Peyer's patch (tissue), 4 donors: ENCODE data around the gene VTI1A. TPM values are rescaled to one million over a fixed set of nuclear protein-coding genes. Genes with fewer than 3 reads are reported as not detected.

Experiments
- DNase-seq, 3 donors: peaks; one replicate each; pipeline ENCODE4 v3.0.0-alpha.2; 2017 to 2019
- H3K27ac ChIP-seq, 4 donors: fragments of 200-600 bp; sonication (generic); one replicate each; pipeline ENCODE4 v1.5.1; 2016 to 2019
- H3K27me3 ChIP-seq, 2 donors: fragments of 200-600 bp; sonication (generic); one replicate each; pipeline ENCODE4 v1.5.1; 2019
- H3K36me3 ChIP-seq, 3 donors: fragments of 200-600 bp; sonication (generic); one replicate each; pipeline ENCODE4 v1.5.1; 2016 to 2019
- H3K4me1 ChIP-seq, 4 donors: fragments of 200-600 bp; sonication (generic); one replicate each; pipeline ENCODE4 v1.5.1; 2016 to 2019
- H3K4me3 ChIP-seq, 4 donors: fragments of 200-600 bp; sonication (generic); 1 replicate in 3 of 4; 2 replicates in 1 of 4; pipeline ENCODE4 v1.5.1; 2016 to 2019; ENCODE audit warnings: mild to moderate bottlenecking in 1 of 4
- H3K9me3 ChIP-seq, 4 donors: fragments of 200-600 bp; sonication (generic); one replicate each; pipeline ENCODE4 v1.5.1; 2016 to 2019; ENCODE audit warnings: mild to moderate bottlenecking in 1 of 4
- CTCF ChIP-seq, 6 experiments: fragments of 450-650 bp in 4 of 6; fragments of 200-600 bp in 2 of 6; sonication (generic) in 1 of 6; IDR thresholded peaks; one replicate each; pipeline ENCODE4 v1.5.1; 2017 to 2019; ENCODE audit warnings: antibody characterized with exemption in 6 of 6, mild to moderate bottlenecking in 3 of 6, moderate library complexity in 1 of 6
- POLR2A ChIP-seq, 2 donors: fragments of 450-650 bp; IDR thresholded peaks; one replicate each; pipeline ENCODE4 v1.5.1; 2017; ENCODE audit warnings: antibody characterized with exemption in 2 of 2, mild to moderate bottlenecking in 2 of 2, moderate library complexity in 2 of 2
- total RNA-seq, 4 donors: library from RNA; depleted of rRNA; stranded (reverse); fragments of >200 nt; gene quantifications; one replicate each; pipeline ENCODE4 v1.1.0, GENCODE V29; 2016

Gene VTI1A
- total RNA-seq, 4 donors from 2014 or later = 97.2 to 710 (median 170) TPM

- H3K36me3 ChIP-seq = no peaks in the 10 kb centered on the region
- no peaks in the 10 kb centered on the region for H3K9me3 ChIP-seq
- no peaks in the 10 kb centered on the region for H3K4me1 ChIP-seq
- no peak overlapping the region for H3K27ac ChIP-seq
- no peak for DNase-seq
- TF ChIP-seq POLR2A (IDR thresholded peaks at IDR 0.05) = no peak
- no peak for TF ChIP-seq CTCF (IDR thresholded peaks at IDR 0.05)
- no peaks in the 10 kb centered on the region for H3K27me3 ChIP-seq
- no peak overlapping the region for H3K4me3 ChIP-seq
Measured at GRCh38 chr10:112634096-112634830, 187.2 kb downstream of the VTI1A start.

- no peaks in the 10 kb centered on the region for H3K27me3 ChIP-seq
- H3K9me3 ChIP-seq = no peaks in the 10 kb centered on the region
- TF ChIP-seq POLR2A (IDR thresholded peaks at IDR 0.05) (no peak), CTCF (IDR thresholded peaks at IDR 0.05) (no peak)
- no peak overlapping the region for H3K27ac ChIP-seq
- no peak overlapping the region for H3K4me3 ChIP-seq
- no peaks in the 10 kb centered on the region for H3K4me1 ChIP-seq
- no peaks in the 10 kb centered on the region for H3K36me3 ChIP-seq
- no peak for DNase-seq
Measured at GRCh38 chr10:112637901-112638300, 190.9 kb downstream of the VTI1A start.

GRCh38 chr10:112639298-112639697, 192.3 kb downstream of the VTI1A start:
- TF ChIP-seq POLR2A (IDR thresholded peaks at IDR 0.05) (no peak), CTCF (IDR thresholded peaks at IDR 0.05) (no peak)
- no peaks in the 10 kb centered on the region for H3K36me3 ChIP-seq
- DNase-seq = no peak
- H3K27me3 ChIP-seq = no peaks in the 10 kb centered on the region
- no peak overlapping the region for H3K27ac ChIP-seq
- H3K4me3 ChIP-seq = no peak overlapping the region
- no peaks in the 10 kb centered on the region for H3K9me3 ChIP-seq
- no peaks in the 10 kb centered on the region for H3K4me1 ChIP-seq

- no peaks in the 10 kb centered on the region for H3K4me1 ChIP-seq
- no peaks in the 10 kb centered on the region for H3K36me3 ChIP-seq
- no peaks in the 10 kb centered on the region for H3K27me3 ChIP-seq
- no peak overlapping the region for H3K27ac ChIP-seq
- TF ChIP-seq POLR2A (IDR thresholded peaks at IDR 0.05) = no peak
- no peak for TF ChIP-seq CTCF (IDR thresholded peaks at IDR 0.05)
- H3K9me3 ChIP-seq = no peaks in the 10 kb centered on the region
- no peak for DNase-seq
- no peak overlapping the region for H3K4me3 ChIP-seq
Measured at GRCh38 chr10:112640638-112641037, 193.6 kb downstream of the VTI1A start.

- H3K36me3 ChIP-seq = no peaks in the 10 kb centered on the region
- no peaks in the 10 kb centered on the region for H3K9me3 ChIP-seq
- no peaks in the 10 kb centered on the region for H3K4me1 ChIP-seq
- H3K4me3 ChIP-seq = no peak overlapping the region
- no peak for DNase-seq
- no peak overlapping the region for H3K27ac ChIP-seq
- TF ChIP-seq CTCF (IDR thresholded peaks at IDR 0.05) (no peak), POLR2A (IDR thresholded peaks at IDR 0.05) (no peak)
- no peaks in the 10 kb centered on the region for H3K27me3 ChIP-seq
Measured at GRCh38 chr10:112643600-112644264, 196.7 kb downstream of the VTI1A start.
